Dermis blood vessel endothelial cell (primary cell): ENCODE data around the gene PPP1R1C. TPM values are rescaled to one million over a fixed set of nuclear protein-coding genes. Genes with fewer than 3 reads are reported as not detected.

Experiments
- DNase-seq: peaks from one replicate; pipeline ENCODE4 v3.0.0; 2010
- total RNA-seq: library from RNA; depleted of rRNA; stranded (reverse); fragments of >200 nt; gene quantifications from 2 replicates; pipeline ENCODE4 v1.2.3, GENCODE V29; 2014

Gene PPP1R1C
- total RNA-seq, 1 donor from 2014 or later: 0.51 TPM

- DNase-seq: no peak
Measured at GRCh38 chr2:182115258-182115657, 129.6 kb downstream of the PPP1R1C start.

DNA sequence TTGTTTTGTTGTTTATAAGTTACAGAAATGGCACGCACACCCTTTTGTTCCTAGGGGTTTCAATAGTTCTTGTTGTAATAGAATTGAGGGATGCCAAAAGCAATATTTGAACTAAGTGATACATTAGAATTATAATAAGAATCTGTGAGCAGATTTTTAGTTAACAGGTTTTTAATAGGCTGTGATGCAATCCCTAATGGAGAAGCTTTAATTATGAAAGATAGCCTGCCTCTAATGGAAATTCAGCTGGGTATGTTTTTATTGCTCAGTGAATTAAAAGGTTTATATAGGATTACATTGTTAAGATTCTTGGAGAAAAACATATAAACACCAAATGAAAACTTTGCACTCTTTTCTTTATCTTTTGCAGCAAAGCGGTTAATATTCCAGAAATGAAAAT is 131.1 kb downstream of the PPP1R1C start:
- no peak for DNase-seq

GRCh38 chr2:182117196-182117595 is 131.5 kb downstream of the PPP1R1C start:
- DNase-seq: no peak

DNA sequence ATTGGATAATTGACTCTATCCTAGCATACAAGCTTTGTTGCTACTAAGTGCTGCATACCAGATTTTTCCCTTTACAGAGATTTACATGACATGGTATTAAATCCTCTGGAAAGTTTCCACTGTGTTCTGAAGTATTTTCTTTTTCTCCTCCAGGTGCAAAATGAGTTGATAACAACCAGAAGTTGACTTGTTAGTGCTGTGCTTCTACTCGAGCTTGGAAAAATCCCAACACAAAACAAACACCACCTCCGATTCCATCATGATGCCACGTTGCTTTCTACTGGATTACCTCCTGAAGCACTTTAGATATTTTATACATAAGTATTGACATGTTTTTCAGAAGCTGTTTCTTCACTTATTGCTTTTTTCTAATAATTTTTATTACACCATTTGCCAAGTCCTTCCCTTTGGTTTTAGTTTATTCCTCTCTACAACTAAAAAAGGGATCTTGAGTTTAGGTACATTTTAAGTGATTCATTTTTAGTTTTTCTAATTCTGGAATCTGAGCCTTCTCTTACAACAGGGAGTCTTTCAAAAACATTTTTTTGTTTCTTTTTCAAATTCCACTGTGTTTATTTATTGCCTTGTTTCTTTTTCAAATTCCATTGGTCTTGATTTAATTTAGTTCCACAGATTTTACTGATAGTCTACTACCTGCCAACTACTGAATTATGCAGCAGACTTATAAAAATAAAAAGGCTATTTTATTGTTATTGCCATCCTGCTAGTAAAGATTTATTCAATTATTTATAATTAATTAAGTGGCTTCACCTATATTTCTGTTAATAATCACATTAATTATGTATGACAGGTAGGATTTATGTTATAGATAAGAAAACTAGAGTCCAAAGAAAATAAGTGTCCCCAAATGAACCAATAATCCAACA is 143.4 kb downstream of the PPP1R1C start:
- DNase-seq: no peak

- DNase-seq: peak; percentile 50
Measured at GRCh38 chr2:182132605-182133004, 147.0 kb downstream of the PPP1R1C start.

DNA sequence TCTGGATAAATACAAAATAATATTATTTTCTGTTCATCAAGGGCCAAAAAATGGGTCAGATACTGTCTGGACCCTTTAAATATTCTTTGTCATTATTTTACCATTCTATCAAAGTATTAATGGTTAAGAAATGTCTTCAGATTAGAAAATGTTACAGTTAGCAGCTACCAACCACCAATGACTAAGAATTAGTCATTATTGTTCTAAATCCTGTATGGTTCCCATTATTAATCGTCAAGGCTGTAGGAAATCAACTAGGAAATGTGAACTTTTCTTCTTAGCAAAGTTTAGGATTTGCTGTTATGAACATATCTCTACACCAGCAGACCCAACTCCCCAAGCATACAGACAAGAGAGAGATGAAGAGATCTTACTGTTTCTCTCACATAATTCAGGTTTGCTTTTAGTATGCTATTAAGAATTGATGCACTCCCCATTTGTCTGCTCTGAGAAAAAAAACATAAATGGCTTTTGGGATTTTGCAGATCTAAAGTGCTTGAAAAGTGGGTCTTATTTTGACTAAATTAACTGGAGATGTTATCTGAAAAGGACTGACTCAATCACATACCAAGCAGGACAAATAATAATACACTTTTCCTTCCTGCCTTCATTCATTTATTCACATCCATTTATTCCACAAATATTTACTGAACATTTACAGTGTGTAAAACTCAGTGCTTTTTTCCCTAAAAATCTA is 147.7 kb downstream of the PPP1R1C start:
- DNase-seq: peak; percentile 38

- DNase-seq: no peak
Measured at GRCh38 chr2:182134201-182134600, 148.5 kb downstream of the PPP1R1C start.

DNA sequence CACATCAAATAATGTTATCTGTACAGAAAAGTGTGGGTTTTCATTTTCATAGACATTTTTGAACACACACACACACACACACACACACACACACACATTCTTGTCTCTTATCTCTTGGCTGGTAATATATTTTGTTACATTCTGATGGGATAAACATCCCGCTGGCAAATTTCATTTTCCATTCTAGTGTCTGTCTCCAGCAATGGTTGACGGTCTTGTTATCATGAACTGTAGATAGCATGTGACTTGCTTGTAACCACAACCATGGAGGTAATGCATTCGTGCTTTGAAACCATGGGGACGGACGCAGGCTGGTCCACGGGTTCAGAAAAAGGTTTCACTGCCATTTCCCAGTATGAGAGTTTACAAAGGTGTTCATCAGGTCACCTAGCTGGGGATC is 156.4 kb downstream of the PPP1R1C start:
- DNase-seq: no peak

- DNase-seq: peak; percentile 44
Measured at GRCh38 chr2:182144041-182144775, 158.6 kb downstream of the PPP1R1C start.

- DNase-seq: peak; percentile 54
Measured at GRCh38 chr2:182144776-182145165, 159.1 kb downstream of the PPP1R1C start.

GRCh38 chr2:182148344-182148743 is 162.7 kb downstream of the PPP1R1C start:
- no peak for DNase-seq

- DNase-seq: no peak
Measured at GRCh38 chr2:182163878-182164277, 178.2 kb downstream of the PPP1R1C start.

DNA sequence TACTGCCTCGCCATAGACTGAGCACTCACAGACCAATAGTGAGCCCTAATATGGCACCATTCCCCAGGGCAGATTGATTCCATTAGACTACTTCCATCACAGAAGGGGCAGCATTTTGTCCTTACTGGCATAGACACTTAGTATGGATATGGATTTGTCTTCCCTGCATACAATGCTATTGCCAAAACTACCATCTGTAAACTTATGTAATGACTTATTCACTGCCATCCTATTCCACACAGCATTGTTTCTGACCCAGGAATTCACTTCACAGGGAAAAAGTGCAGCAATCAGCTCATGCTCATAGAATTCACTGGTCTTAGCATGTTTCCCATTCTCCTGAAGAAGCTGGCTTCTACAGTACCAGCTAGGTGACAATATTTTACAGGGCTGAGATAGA is 179.0 kb downstream of the PPP1R1C start:
- DNase-seq: no peak

GRCh38 chr2:182165202-182165601 is 179.5 kb downstream of the PPP1R1C start:
- no peak for DNase-seq

GRCh38 chr2:182166406-182166805 is 180.8 kb downstream of the PPP1R1C start:
- no peak for DNase-seq

- no peak for DNase-seq
Measured at GRCh38 chr2:182166841-182167240, 181.2 kb downstream of the PPP1R1C start.

Other genes starting within 250 kb of the PPP1R1C start
- gene ITPRID2, start 94.1 kb upstream of the PPP1R1C start, total RNA-seq: 191 and 211 TPM in 2 replicates